ENCODE results near the gene FYN.

The FYN gene

DNA sequence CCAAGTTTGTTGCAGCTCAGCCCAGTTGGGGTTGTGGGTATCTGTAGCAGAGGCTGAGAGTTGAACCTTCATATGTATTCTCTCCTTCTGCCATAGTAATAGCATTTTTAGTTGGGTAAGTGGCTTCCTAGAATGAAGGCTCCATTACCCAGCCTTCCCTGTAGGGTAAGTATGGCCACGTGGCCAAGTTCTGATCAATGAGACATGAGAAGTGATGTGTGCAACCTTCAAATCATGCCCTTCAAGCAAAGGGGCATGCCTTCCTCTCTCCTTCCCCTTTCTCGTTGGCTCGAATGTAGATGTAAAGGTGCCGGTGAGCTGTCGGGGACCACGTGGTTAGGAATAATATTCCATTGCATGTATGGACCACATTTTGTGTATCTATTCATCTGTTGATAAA, 254.8 kb downstream of the FYN start:
- DNase-seq (ENCODE audit: low spot score) = no peak
- in situ Hi-C loops (cut with MboI; ENCODE audit: low pct_unique_long_range_greater_than_20kb, low sequenced_read_pairs, unreplicated experiment) = no loop called here
- TF ChIP-seq, protein P1, sequence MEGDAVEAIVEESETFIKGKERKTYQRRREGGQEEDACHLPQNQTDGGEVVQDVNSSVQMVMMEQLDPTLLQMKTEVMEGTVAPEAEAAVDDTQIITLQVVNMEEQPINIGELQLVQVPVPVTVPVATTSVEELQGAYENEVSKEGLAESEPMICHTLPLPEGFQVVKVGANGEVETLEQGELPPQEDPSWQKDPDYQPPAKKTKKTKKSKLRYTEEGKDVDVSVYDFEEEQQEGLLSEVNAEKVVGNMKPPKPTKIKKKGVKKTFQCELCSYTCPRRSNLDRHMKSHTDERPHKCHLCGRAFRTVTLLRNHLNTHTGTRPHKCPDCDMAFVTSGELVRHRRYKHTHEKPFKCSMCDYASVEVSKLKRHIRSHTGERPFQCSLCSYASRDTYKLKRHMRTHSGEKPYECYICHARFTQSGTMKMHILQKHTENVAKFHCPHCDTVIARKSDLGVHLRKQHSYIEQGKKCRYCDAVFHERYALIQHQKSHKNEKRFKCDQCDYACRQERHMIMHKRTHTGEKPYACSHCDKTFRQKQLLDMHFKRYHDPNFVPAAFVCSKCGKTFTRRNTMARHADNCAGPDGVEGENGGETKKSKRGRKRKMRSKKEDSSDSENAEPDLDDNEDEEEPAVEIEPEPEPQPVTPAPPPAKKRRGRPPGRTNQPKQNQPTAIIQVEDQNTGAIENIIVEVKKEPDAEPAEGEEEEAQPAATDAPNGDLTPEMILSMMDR (IDR thresholded peaks at IDR 0.05; ENCODE audit: extremely low read depth, insufficient read depth, missing control alignments) = no peak

DNA sequence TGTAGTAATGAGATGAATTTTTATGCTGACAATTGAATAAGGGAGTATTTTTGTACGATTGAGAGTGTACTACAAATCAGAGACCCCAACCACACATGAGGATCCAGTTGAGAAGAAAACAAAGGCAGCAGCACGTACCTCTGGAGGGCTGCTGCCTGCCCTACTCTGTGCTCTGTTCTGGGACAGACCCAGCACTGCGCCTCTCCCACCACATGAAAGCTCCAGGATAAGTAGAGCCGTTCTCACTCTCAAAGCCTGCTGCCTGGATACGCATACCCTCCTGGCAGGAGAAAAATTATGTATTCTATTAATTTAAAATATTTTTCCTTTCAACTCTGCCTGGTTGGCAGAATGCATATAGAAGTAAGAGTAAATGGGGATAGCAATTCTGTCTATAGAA, 256.1 kb downstream of the FYN start:
- TF ChIP-seq, protein P1 (IDR thresholded peaks at IDR 0.05; ENCODE audit: extremely low read depth, insufficient read depth, missing control alignments) = no peak
- DNase-seq (ENCODE audit: low spot score) = no peak
- in situ Hi-C loops (cut with MboI; ENCODE audit: low pct_unique_long_range_greater_than_20kb, low sequenced_read_pairs, unreplicated experiment) = no loop called here

DNA sequence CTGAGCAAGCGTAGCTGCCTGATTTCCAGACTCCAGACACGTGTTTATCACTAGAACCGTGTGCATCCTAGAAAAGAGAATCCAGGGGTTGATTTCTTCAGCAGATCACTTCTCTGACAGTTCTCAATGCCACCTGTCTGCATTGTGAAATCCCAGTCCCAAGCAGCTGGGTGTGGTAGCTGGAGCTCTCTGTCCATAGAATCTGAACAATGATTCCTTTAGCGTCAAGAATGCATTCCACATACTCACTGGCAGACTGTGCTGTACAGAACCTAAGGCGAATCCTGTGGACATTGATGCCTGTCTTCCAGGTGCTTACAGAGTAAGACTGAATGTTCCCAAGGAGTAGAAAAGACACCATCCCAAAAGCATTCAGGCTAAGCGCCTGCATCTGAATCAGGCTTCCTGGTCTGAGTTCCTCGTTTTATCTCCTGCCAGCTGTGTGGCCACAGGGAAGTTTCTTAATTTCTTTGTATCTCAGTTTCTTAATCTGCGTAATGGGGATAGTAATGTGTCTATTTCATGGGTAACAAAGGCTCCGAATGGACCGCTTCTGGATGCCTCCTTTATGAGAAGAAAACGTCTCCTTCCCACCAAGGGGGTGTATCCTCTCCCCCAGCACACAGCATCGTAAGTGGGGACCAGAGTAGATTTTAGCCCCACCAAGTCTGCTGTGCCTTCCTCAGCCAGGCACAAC, 257.2 kb downstream of the FYN start:
- in situ Hi-C loops (cut with MboI; ENCODE audit: low pct_unique_long_range_greater_than_20kb, low sequenced_read_pairs, unreplicated experiment) = no loop called here
- DNase-seq (ENCODE audit: low spot score) = no peak
- TF ChIP-seq, protein P1 (IDR thresholded peaks at IDR 0.05; ENCODE audit: extremely low read depth, insufficient read depth, missing control alignments) = no peak

DNA sequence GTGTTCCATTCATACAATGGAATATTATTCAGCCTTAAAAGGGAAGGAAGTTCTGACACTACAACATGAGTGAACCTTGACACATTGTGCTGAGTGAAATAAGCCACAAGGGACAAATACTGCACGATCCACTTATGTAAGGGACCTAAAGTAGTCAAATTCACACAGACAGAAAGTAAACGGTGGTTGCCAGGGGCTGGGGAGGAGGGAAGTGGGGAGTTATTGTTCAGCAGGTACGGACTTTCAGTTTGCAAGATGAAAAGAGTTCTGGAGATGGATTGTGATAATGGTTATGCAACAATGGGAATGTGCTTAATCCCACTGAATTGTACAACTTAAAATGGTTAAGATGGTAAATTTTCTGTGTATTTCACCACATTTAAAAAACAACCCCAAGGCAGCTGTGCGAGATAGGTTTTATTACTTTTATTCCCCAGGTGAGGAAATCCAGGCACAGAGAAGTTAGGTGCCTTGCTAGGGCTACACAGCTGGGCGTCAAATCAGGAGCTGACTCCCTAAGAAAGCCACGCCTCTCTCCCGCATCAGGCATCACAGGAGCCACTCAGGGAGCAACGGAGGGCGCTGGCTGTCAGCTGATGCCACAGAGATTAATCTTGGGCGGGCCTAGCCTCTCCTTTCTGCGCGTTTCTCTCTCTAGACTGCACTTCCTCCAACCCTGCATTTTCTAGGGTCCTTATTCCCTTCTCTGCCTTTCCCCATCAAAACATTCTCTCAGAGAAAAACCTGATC, 258.2 kb downstream of the FYN start:
- in situ Hi-C loops (cut with MboI; ENCODE audit: low pct_unique_long_range_greater_than_20kb, low sequenced_read_pairs, unreplicated experiment) = no loop called here
- TF ChIP-seq, protein P1 (IDR thresholded peaks at IDR 0.05; ENCODE audit: extremely low read depth, insufficient read depth, missing control alignments) = no peak
- DNase-seq (ENCODE audit: low spot score) = no peak

DNA sequence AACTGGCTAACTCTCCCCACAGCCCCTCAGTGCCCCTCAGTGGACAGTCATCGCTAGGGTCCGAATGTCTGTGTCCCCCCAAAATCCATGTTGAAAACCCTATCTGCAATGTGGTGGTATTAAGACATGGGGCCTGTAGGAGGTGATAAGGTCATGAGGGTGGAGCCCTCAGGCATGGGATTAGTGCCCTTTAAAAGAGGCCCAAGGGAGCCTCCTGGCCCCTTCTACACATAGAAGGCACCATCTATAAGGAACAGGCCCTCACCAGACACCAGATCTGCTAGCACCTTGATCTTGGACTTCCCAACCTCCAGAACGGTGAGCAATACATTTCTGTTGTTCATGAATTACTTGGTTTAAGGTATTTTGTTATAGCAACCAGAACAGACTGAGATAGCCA, 260.9 kb downstream of the FYN start:
- DNase-seq (ENCODE audit: low spot score) = no peak
- in situ Hi-C loops (cut with MboI; ENCODE audit: low pct_unique_long_range_greater_than_20kb, low sequenced_read_pairs, unreplicated experiment) = no loop called here
- TF ChIP-seq, protein P1 (IDR thresholded peaks at IDR 0.05; ENCODE audit: extremely low read depth, insufficient read depth, missing control alignments) = no peak

DNA sequence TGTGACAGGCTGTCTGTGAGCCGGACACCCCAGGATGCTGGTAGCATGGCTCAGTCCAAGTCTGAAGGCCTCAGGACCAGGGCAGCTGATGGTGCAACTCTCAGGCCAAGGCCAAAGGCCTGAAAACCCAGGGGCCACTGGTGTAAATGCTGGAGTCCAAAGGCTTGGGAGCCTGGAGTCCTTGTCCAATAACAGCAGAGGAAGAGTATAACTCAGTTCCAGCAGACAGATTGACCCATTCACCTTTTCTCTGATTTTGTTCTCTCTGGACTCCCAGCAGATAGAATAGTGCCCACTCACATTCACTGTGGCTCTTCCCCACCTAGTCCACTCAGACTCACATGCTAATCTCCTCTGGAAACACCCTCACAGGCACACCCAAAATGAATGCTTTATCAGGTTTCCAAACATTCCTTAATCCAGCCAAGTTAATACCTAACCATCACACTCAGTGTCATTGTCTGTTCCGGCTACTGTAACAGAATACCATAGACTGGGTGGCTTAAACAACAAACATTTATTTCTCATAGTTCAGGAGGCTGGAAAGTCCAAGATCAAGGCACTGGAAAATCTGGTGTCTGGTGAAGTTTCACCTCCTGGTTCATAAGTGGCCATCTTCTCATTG, 262.6 kb downstream of the FYN start:
- DNase-seq (ENCODE audit: low spot score) = no peak
- in situ Hi-C loops (cut with MboI; ENCODE audit: low pct_unique_long_range_greater_than_20kb, low sequenced_read_pairs, unreplicated experiment) = no loop called here
- TF ChIP-seq, protein P1 (IDR thresholded peaks at IDR 0.05; ENCODE audit: extremely low read depth, insufficient read depth, missing control alignments) = no peak
